IPS-NIHi7 (cell line): Measurements from ENCODE around the gene SNRNP70.

ENCODE experiments used
- DNase-seq: peaks from one replicate; pipeline ENCODE4 v3.0.0; 2012; ENCODE audit warnings: mixed read lengths; ENCODE audit errors: extremely low spot score

Gene SNRNP70

DNA sequence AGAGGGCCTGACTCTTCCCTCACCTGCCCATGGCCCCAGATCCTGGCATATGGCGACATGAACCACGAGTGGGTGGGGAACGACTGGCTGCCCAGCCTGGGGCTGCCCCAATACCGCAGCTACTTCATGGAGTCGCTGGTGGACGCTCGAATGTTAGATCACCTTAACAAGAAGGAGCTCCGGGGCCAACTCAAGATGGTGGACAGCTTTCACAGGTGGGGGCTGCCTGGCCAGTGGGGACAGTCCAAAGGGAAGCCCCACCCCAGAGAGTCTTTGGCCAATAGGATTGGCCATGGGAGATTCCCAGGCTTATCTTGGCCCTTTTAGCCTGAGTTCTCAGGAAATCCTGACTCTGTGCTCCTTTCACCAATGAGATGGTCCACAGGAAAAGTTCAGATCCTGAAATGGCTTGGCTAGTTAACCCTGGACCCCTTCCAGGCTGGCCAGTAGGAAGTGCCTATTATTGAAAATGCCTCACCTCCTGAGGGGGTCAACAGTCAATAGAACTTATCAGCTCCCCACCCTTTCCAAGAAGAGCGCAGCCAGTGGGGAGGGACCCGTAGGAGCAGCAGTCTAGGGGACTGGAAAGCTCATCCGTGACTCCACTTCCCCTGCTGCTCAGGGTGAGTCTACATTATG is 62.9 kb downstream of the SNRNP70 start:
- DNase-seq = peak; percentile 6

DNA sequence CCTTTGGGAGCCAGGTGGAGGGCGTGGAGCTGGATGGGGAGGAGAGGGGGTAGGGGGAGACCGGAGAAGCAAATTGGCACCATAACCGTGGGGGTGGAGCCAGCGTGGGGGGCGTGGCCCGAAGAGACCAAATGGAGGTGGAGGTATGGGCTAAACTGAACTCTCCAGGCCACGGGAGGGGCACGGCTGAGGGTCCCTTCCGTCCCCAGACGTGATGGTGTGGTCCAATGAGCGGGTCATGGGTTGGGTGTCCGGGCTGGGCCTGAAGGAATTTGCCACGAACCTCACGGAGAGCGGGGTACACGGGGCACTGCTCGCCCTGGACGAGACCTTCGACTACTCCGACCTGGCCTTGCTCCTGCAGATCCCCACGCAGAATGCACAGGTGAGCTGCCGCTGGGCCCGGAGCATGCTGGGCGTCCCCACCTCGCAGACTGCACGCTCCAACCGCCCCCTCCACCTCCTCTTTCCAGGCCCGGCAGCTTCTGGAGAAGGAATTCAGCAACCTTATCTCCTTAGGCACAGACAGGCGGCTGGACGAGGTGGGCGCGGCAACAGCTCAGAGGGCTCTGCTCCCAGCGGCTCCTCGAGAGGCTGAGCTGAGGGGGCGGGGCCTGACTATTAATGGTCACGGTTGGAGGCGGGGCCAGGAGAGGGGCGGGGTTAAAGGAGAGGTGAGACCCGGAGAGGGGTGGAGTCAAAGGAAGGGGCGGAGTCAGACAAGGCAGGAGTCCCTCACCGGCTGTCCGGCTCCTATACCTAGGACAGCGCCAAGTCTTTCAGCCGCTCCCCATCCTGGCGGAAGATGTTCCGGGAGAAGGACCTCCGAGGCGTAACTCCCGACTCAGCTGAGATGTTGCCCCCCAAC is 63.8 kb downstream of the SNRNP70 start:
- DNase-seq = peak; percentile 92

DNA sequence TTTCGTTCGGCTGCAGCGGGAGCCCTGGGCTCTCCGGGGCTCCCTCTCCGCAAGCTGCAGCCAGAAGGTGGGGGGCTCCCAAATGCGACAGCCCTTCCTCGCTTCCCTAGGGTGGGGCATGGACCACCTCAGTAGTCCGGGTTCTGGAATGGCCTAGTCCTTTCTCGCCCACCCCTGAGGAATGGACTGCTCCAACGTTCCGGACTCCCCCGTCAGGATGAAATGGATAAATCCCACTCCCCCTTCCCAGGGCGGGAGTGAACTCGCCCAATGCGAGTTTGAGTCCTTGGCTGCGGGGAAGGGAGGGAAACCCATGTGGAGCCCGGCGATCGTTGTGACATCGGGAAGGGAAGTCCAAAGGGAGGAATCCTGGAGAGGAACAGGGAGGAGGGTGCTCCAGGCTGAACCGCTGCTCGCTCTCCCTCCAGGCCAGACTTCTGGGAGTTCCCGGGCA is 64.4 kb downstream of the SNRNP70 start:
- DNase-seq = peak; percentile 46

DNA sequence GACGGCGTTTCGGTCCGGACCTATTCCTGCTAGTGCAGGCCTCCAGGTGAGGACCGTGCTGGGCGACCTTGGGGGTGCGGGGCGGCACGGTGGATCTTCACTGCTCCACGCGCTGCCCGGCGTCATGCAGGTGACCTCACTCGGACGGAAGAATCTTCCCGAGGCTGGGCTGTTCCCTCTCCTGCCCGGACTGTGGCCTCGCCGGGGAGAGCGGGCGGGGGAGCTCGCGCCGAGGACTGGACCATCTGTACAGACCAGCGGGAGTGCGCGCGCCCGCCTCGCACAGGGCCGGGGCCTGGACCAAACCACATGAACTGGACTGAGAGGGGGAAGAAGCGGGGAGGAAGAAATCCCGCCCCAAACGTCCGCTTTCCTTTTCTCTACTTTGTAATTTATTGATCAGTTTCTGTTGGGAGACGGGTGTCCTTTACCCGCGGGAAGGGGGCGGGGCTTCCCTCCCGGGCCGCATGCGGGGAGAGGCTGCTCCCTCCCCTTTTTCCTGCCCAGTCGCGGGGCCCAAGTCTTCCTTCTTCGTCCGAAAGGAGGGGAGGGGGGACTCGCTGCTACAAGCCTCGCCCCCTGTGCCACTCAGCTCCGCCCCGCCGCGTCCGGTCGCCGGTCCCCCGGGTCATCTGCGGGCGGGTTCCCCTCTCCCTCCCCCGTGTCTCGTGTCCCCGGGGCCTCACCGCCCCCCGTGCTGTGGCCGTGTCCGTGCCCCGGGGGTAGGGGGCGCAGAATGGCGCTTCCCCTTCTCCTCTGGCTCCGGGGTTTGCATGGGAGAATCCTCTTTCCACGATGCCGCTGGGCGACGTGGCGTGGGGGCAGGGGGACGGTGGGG is 65.1 kb downstream of the SNRNP70 start:
- DNase-seq = peak; percentile 74

DNA sequence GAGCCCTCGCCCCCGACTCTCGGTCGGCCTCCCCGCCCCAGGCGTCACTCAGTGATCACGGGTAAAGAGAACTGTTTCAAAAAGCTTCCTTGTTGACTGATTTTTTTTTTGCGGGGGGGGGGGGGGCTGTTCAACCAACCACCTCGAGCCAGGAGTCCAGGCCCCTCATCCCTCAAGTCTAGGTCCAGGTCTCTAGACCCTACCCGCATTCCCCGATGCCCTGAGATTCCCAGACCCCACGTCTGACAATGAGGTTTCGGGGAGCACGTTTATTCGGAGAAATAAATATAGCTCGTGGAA is 65.6 kb downstream of the SNRNP70 start:
- DNase-seq = peak; percentile 6

DNA sequence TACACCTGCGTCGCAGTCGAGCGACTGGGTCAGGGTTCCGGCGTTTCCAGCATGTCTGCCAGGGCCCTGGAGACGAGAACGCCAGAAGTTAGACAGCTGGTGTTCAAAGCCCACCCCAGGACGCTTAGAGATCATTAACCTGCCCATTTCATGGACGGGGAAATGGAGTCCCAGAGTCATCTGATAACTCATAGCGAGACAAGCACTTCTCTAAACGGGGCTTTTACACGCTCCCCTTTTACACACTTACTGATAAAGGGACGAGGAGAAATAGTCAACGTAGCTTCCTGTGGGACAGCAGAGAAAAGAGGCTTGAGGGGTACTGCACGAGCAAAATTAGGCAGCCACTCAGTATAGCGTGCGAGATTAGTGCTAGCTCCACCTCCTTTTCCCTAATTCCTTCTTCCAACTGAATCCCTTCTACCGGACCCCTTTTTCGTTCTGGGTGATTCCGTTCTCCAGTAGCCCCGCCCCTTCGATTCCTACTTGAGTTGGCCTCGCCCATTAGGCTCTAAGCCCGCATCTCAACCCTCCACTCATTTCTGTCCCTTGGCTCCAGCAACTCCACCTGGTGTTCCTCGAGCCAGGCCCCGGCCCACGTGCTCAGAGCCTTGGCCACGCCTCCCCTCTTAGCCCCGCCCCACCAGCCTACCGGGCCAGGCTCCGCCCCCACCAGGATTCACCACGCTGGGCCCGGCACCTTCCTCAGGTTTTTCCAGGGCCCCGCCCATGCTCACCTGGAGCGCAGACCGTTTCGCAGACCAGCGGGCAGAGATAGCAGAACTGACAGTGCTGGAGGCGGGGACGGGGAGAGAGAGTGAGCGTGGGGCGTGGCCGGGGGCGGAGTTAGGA is 66.2 kb downstream of the SNRNP70 start:
- peak; percentile 91 for DNase-seq

DNA sequence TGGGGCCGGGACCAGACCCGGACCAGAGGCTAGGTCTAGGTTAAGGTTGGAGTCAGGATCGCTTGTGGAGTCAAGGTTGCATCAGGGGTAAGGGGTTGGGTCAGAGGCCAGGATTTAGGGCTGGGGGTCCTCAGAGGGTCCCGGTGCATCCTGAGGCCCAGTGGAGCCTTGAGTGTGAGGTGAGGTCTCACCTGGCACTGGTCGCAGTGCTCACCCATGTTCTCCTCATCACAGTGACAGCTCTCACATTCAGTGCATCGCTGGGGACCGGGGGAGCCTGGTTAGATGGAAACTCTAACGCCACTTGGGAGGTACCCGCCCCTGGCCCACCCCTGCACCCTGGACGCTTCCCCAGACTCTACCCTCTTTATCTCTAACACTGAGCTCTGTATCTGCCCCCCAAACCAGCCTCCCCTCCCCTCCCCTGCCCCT is 66.9 kb downstream of the SNRNP70 start:
- DNase-seq = no peak

DNA sequence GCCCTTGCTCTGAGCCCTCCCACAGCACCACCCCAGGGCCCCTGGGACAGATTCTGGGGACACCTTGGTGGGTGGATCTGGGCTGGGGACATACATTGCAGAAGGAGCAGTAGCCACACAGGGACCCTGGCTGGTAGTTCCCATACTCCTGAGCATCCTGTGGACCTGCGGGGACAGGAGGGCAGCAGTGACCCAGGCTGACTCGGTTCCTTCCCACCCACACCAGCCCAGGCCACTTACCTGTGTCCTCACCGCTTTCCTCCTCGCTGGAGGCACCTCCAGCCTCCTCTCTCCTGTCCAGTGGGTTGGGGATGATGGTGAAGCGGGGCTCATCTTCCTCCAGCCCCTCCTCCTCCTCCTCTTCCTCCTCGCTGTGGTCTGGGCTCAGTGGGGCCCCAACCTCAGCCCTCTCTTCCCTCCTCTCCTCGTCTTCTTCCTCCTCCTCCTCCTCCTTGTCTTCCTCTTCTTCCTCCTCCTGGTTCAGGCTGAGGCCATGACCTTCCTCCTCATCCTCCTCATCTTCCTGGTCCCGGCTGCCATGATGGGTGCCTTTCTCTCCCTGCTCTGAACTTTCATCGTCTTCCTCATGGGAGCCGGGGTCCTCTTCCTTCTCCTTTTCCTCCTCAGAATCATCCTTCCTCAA is 68.0 kb downstream of the SNRNP70 start:
- DNase-seq = no peak

DNA sequence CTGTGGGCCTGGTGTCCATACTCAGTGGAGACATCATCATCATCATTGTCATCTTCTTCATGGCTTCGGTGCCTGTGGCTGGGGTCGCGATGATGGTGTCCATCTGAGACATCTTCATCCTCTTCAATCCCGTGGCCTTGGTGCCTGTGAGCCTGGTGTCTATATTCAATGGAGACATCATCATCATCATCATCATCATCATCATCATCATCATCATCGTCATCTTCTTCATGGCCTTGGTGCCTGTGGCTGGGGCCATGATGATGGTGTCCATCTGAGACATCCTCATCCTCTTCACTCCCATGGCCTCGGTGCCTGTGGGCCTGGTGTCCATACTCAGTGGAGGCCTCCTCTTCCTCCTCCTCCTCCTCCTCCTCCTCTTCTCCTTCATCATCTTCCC is 69.0 kb downstream of the SNRNP70 start:
- DNase-seq = no peak

DNA sequence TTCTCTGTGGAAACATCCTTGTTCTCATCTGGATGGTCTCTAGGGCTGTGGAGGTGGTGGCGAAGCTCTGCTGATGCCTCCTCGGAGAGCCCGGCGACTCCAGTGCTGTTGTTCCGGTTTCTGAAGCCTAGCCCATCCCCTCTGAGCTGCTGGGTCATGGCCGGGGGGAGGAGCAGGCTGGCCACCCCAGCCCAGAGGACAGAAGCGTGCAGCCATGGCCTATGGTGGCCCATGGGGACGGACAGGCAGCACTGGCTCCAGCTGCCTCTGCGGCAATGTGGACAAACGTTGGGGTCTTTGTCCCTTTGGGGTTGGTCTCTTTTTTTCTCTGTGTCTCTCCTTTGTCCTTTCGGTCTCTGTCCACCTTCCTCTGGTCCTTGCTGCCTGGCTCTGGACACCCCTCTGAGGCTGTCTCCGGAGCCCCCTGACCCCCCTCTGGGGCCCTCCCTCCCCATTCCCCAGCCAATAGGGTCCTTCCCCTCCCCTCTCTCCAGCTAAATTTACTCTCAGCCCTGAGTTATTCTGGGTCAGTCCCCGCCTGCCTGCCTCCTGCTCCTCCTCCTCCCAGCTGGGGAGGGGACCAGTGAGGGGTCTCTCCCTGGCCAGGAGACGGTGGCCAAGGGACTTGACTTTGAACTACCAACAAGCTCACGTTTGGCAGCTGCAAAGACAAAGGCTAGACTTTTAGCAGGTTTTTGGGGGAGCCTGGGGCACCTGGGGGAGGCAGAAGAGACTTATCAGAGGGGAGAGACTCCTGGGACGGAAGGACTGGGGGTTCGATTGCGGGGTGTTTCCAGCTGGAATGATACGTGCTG is 70.0 kb downstream of the SNRNP70 start, which contains the start of gene HRC:
HRC (minus strand) TSS at position 392 of the 815 bp plus-strand sequence; CDS start at position 233, 159 bp downstream.
- DNase-seq = no peak

DNA sequence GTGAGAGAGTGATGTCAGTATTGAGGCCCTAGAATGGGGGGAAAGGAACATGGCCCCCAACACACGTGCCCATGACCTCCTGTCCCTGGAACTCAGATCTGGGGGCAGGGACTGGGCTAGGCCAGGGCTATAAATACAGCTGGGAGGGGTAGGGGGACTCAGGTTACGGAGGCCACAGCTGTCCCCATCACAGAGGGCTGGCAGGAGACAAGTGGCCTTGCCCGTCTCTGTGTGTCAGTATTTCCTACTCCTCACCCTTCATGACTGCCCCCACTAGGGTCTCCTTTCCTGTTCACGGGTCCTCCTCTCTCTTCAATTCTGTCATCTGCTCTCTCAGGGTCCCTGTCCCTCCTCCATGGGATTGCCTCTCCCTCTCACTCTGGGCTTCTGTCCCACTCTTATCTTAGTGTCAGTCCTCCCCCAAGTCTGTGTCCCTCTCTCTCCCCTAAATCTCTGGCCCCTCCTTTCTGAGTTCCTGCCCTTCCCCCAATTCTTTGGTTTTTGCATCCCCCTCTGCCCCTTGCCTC is 70.6 kb downstream of the SNRNP70 start:
- no peak for DNase-seq

DNA sequence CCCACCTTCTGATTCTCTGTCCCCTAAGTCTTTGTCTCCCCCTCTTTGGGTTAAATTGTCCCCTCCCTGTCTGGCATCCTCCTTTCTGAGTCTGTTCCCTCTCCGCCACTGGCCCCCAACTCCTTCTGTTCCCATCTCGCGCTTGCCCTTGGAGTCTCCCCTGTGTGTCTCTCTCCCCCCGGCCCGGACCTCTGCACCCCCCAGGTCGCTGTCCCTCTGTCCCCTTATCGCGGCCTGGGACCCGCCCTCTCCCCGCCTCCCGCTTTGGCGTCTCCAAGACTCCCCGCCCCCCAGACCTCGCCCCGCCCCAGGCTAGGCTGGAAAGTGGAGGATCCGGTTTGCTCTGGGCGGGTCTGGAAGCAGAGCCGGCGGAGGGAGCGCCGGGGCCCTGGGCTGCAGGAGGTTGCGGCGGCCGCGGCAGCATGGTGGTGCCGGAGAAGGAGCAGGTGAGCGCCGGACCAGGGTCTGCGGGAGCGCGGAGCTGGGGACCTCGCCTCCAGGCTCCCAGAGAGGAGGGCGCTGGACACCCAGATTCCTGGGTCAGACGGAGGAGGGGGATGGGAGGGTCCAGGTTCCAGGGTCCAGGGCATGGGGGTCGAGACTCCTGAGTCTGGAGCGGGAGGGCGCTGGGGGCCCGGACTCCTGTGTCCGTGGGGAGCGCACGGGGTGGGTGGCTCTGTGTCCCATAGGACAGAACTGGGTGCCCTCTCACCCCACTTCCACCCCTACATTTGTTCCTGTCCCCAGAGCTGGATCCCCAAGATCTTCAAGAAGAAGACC is 72.4 kb downstream of the SNRNP70 start, which contains the start of gene TRPM4:
TRPM4 (plus strand) TSS at position 348 of the 780 bp plus-strand sequence; CDS start at position 423, 75 bp downstream.
- DNase-seq = peak; percentile 92
